ENCODE data around the gene GFOD2. TPM values are rescaled to one million over a fixed set of nuclear protein-coding genes. Genes with fewer than 3 reads are reported as not detected.

The GFOD2 gene
- total and polyA plus RNA-seq, 2 of the 8 experiments (the other 6 are each of a cell fraction or from before 2014, with no cell fraction given): 21.4 to 33.2 TPM

DNA sequence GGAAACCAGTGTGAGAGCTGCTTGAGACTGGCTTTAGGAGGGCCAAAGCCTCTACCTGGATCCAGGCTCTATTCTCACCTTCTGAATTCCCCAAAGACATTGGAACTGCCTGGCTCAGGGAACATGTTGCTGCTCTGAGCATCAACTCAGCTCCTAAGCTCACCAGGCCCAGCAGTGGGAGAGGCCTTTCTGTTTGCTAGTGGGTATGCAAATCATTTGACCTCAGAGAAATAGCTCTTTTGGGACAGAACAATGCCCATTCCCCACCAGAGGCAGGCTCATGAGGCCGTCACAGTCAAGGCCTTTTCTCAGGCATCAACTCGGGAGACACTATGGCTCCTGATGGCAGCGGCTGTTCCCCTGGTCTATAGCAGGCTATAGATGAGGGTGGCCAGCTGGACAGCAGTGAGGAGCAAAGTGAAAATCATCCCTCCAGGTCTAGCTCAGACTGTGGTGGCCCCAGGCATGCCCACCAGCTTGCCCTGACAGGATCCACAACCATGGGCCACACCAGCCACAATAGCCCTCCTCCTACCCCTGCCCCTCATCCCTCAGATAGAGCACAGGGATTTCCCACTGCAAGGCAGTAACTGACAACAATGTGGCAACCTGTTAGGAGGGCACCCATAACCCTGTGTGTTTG is 30.4 kb upstream of the GFOD2 start (continued):
- TF ChIP-seq, protein P1, sequence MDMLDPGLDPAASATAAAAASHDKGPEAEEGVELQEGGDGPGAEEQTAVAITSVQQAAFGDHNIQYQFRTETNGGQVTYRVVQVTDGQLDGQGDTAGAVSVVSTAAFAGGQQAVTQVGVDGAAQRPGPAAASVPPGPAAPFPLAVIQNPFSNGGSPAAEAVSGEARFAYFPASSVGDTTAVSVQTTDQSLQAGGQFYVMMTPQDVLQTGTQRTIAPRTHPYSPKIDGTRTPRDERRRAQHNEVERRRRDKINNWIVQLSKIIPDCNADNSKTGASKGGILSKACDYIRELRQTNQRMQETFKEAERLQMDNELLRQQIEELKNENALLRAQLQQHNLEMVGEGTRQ (IDR thresholded peaks at IDR 0.05; ENCODE audit: low read length): no peak

Data from H1 (cell line).